Muscle of leg (tissue), 16 donors: ENCODE data around the gene MARVELD3. TPM values are rescaled to one million over a fixed set of nuclear protein-coding genes. Genes with fewer than 3 reads are reported as not detected.
"Not testable (repeated sequence)": the region's sequence is repeated elsewhere in the genome, so short reads cannot be mapped to it uniquely, and the experiment has no call there.

Experiments
- DNase-seq: peaks from one replicate; pipeline ENCODE4 v3.0.0; 2013
- H3K27ac ChIP-seq: one replicate; pipeline ENCODE4 v1.5.1; 2013; ENCODE audit warnings: mild to moderate bottlenecking, low read length, control low read depth
- H3K27me3 ChIP-seq: one replicate; pipeline ENCODE4 v1.6.1; 2013; ENCODE audit warnings: low read length; ENCODE audit not compliant: control insufficient read depth, insufficient read depth
- H3K36me3 ChIP-seq: one replicate; pipeline ENCODE4 v1.6.1; 2013; ENCODE audit warnings: low read length; ENCODE audit not compliant: control insufficient read depth, insufficient read depth
- H3K4me1 ChIP-seq: one replicate; pipeline ENCODE4 v1.6.1; 2013; ENCODE audit warnings: low read length; ENCODE audit not compliant: control insufficient read depth, insufficient read depth
- H3K4me3 ChIP-seq: one replicate; pipeline ENCODE4 v1.5.1; 2013; ENCODE audit warnings: low read length, control low read depth
- H3K9me3 ChIP-seq: replicated peaks from 2 replicates; pipeline ENCODE4 v1.6.1; 2013; ENCODE audit warnings: low read depth, low read length; ENCODE audit not compliant: control insufficient read depth
- WGBS: methylation state at CpG from one replicate; pipeline ENCODE4 v1.1.5; 2013; ENCODE audit warnings: missing lambda C conversion rate; ENCODE audit not compliant: insufficient coverage; 5-methylcytosine and 5-hydroxymethylcytosine counted together
- long read RNA-seq, 11 donors: transcript quantifications; one replicate each; lab custom pipeline, GENCODE V29; 2026
- polyA plus RNA-seq, 8 donors: library from polyadenylated mRNA; unstranded; fragments of 120-200 nt; gene quantifications; one replicate each; pipeline versions ENCODE4 v1.2.1 to v1.2.3, GENCODE V29; 2013; ENCODE audit warnings: inconsistent platforms in 1 of 8, low replicate concordance in 1 of 8; ENCODE audit not compliant: insufficient read length in 8 of 8, insufficient read depth in 1 of 8
- total RNA-seq: library from RNA; stranded (reverse); fragments of 120-200 nt; gene quantifications from one replicate; pipeline ENCODE4 v1.2.4, GENCODE V29; 2013

MARVELD3 gene, protein sequence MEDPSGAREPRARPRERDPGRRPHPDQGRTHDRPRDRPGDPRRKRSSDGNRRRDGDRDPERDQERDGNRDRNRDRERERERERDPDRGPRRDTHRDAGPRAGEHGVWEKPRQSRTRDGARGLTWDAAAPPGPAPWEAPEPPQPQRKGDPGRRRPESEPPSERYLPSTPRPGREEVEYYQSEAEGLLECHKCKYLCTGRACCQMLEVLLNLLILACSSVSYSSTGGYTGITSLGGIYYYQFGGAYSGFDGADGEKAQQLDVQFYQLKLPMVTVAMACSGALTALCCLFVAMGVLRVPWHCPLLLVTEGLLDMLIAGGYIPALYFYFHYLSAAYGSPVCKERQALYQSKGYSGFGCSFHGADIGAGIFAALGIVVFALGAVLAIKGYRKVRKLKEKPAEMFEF
- total RNA-seq (not detected), polyA plus RNA-seq (1 to 10 TPM in 2 of 8 donors, under 1 TPM in 6; 0.14 to 4.0 (median 0.30) TPM)
- long read RNA-seq, donor 1 = 0 reads
- long read RNA-seq, donor 2 = 0 reads
- long read RNA-seq, donor 3, partial matches to known transcripts = 75 of 75 reads
- long read RNA-seq, donor 3, other reads (novel, unspliced or antisense) = 0 of 75 reads
- long read RNA-seq, donor 4 = 0 reads
- long read RNA-seq, donor 5 = 0 reads
- long read RNA-seq, donor 6 = 0 reads
- long read RNA-seq, donor 7 = 0 reads
- long read RNA-seq, donor 8 = 0 reads
- long read RNA-seq, donor 9 = 0 reads
- long read RNA-seq, donor 10 = 0 reads
- long read RNA-seq, donor 11 = 0 reads

DNA sequence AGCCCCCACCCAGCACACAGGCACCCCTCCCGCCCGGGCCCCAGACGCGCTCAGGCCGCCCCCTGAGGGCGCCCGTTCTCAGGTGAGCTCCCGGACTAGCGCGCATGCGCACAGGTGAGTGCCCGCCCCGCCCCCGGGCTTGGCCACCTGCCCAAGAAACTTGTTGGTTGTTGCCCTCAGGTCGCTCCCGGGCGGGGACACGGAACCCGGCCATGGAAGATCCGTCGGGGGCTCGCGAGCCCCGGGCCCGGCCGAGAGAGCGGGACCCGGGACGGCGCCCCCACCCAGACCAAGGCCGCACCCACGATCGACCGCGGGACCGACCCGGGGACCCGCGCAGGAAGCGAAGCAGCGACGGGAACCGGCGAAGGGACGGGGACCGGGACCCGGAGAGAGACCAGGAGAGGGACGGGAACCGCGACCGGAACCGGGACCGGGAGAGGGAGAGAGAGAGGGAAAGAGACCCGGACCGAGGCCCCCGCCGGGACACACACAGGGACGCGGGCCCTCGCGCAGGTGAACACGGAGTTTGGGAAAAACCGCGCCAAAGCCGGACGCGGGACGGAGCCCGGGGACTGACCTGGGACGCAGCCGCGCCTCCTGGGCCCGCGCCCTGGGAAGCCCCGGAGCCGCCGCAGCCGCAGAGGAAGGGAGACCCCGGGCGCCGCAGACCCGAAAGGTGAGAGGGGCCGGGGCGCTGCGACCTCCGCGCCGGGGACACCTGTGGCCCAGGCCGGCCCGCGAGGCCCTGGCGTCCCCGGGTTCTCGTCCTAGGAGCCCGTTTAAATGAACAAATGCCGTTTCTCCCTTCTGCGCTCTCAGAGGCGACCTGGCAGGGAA lies at the start of gene MARVELD3:
TSS of gene MARVELD3 (plus strand) at position 167 of the 840 bp plus-strand sequence. CDS start at position 213, 46 bp downstream.
- Histone ChIP-seq H3K36me3 (no peaks in the 10 kb centered on the region), H3K9me3 (no peaks in the 10 kb centered on the region), H3K4me1 (peaks cover 5% of the 10 kb centered on the region), H3K4me3 (peak within 1 kb of the TSS; percentile 13), H3K27ac (no peak within 1 kb of the TSS), H3K27me3 (peaks cover 49% of the 10 kb centered on the region)
- under 1% methylated on average over 91 of the region's 98 CpGs for WGBS
- no peak for DNase-seq

DNA sequence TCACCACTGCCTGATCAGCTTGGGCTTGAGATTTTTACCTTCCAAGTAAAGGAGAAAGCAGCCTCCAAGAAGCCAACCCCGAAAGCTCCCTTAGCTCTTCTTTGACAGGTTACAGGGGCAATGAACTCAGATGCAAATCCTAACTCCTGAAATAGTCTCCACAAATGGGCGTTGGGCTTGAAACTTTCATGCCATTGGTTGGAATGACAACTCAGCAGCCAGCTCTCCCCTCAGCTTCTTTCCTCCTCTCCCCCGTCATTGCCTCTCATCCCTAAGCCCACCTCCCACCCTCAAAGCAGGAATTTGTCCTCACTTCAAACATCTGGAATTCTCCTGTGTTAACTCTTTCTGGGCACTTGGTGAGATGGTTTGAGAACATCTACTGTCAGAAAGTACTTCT lies 49.0 kb upstream of the MARVELD3 start, which contains the start of gene TAT:
TSS of gene TAT (minus strand) at position 122 of the 400 bp plus-strand sequence. CDS start 677 bp downstream, outside the sequence.
- no peak for DNase-seq
- WGBS = 38% methylated on average over 2 of the region's 3 CpGs
- no peak within 1 kb of the TSS for H3K4me3 ChIP-seq

DNA sequence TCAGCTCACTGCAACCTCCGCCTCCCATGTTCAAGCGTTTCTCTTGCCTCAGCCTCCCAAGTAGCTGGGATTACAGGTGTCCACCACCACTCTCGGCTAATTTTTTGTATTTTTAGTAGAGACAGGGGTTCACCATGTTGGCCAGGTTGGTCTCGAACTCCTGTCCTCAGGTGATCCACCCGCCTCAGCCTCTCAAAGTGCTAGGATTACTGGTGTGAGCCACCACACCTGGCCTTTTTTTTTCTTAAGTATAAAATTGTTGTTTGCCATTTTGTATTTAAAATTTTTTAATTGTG lies 43.5 kb upstream of the MARVELD3 start:
- H3K36me3 ChIP-seq, H3K27me3 ChIP-seq, H3K9me3 ChIP-seq, H3K4me3 ChIP-seq, DNase-seq, H3K27ac ChIP-seq, H3K4me1 ChIP-seq: not testable (repeated sequence)
- WGBS = 80% methylated on average over 2 of the region's 5 CpGs

More for the DNA sequence above, 49.0 kb upstream of the MARVELD3 start, which contains the start of gene TAT:
- H3K9me3 ChIP-seq = no peaks in the 10 kb centered on the region
- H3K27ac ChIP-seq = no peak within 1 kb of the TSS
- H3K4me1 ChIP-seq = no peaks in the 10 kb centered on the region
- H3K36me3 ChIP-seq = no peaks in the 10 kb centered on the region
- peaks cover 10% of the 10 kb centered on the region for H3K27me3 ChIP-seq

GRCh38 chr16:71584543-71585317 lies 41.3 kb upstream of the MARVELD3 start:
- H3K9me3 ChIP-seq = no peaks in the 10 kb centered on the region
- H3K4me1 ChIP-seq = no peaks in the 10 kb centered on the region
- H3K27me3 ChIP-seq = no peaks in the 10 kb centered on the region
- H3K4me3 ChIP-seq = no peak overlapping the region
- no peak for DNase-seq
- no peaks in the 10 kb centered on the region for H3K36me3 ChIP-seq
- no peak overlapping the region for H3K27ac ChIP-seq
- 81% methylated on average over 2 of the region's 3 CpGs for WGBS

GRCh38 chr16:71585318-71585703 lies 40.7 kb upstream of the MARVELD3 start:
- H3K9me3 ChIP-seq = no peaks in the 10 kb centered on the region
- no peak for DNase-seq
- no peak overlapping the region for H3K27ac ChIP-seq
- WGBS = 60% methylated on average over 2 of the region's 4 CpGs
- H3K4me1 ChIP-seq = no peaks in the 10 kb centered on the region
- no peak overlapping the region for H3K4me3 ChIP-seq
- no peaks in the 10 kb centered on the region for H3K27me3 ChIP-seq
- no peaks in the 10 kb centered on the region for H3K36me3 ChIP-seq

- H3K4me1 ChIP-seq, H3K4me3 ChIP-seq, H3K36me3 ChIP-seq, H3K9me3 ChIP-seq, H3K27me3 ChIP-seq, H3K27ac ChIP-seq, DNase-seq: not testable (repeated sequence)
- 94% methylated on average over 6 of the region's 30 CpGs for WGBS
Measured at GRCh38 chr16:71589334-71589733, 36.6 kb upstream of the MARVELD3 start.

DNA sequence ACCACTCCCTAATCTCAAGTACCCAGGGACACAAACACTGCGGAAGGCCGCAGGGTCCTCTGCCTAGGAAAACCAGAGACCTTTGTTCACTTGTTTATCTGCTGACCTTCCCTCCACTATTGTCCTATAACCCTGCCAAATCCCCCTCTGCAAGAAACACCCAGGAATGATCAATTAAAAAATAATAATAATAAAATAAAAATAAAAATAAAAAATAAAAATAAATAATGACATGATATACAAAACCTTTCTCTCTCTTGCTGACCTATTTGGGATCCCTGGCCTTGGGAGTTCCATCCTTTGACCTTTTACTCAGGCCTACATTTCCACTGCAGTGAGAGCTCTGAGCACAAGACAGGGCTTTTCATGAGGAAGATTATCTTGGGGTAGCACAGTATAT lies 35.9 kb upstream of the MARVELD3 start:
- WGBS = no CpG with 5 or more reads among the region's 2 CpGs
- not testable (repeated sequence) for DNase-seq, H3K4me3 ChIP-seq, H3K36me3 ChIP-seq, H3K9me3 ChIP-seq, H3K4me1 ChIP-seq, H3K27ac ChIP-seq, H3K27me3 ChIP-seq

GRCh38 chr16:71590584-71590983 lies 35.4 kb upstream of the MARVELD3 start:
- Histone ChIP-seq H3K9me3 (no peaks in the 10 kb centered on the region), H3K27me3 (no peaks in the 10 kb centered on the region), H3K27ac (no peak overlapping the region), H3K4me1 (no peaks in the 10 kb centered on the region), H3K36me3 (no peaks in the 10 kb centered on the region), H3K4me3 (no peak overlapping the region)
- DNase-seq = no peak
- 87% methylated on average over 4 of the region's 4 CpGs for WGBS

DNA sequence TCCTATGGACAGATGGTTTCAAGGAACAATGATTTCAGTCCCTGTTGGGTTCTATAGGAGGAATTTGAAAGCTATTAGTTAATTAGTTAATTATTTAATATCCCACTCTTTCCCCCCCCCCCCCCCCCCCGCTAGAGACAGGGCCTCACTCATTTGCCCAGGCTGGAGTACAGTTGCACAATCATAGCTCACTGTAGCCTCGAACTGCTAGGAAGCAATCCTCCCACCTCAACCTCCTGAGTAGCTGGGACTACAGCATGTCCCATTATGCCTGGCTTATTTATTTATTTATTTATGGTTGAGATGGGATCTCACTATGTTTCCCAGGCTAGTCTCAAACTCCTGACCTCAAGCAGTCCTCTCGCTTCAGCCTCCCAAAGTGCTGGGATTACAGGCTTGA lies 34.1 kb upstream of the MARVELD3 start:
- Histone ChIP-seq H3K36me3 (no peaks in the 10 kb centered on the region), H3K4me1 (no peaks in the 10 kb centered on the region), H3K27ac (no peak overlapping the region), H3K27me3 (no peaks in the 10 kb centered on the region), H3K9me3 (no peaks in the 10 kb centered on the region), H3K4me3 (no peak overlapping the region)
- no peak for DNase-seq
- no CpG with 5 or more reads among the region's 3 CpGs for WGBS
